ENCODE results near the gene ADAMTS7. TPM values are rescaled to one million over a fixed set of nuclear protein-coding genes. Genes with fewer than 3 reads are reported as not detected.
A peak's percentile ranks its signal among the peaks of the same experiment; 100 is the strongest.

ADAMTS7 gene
- total RNA-seq, 5 donors from 2014 or later (not counting 1 experiment from before 2014, with no cell fraction given): 0.79 to 2.3 (median 1.0) TPM; not detected in 2

GRCh38 chr15:78810362-78811123 lies 721 bp downstream of the ADAMTS7 start:
- peaks cover 36 to 53% of the 10 kb centered on the region in 2 donors for H3K27me3 Mint-ChIP-seq
- ChIA-PET POLR2A (no interaction called here), CTCF (no interaction called here)
- peak overlapping the region; percentile 71 to 74 (median 73) for H3K4me3 Mint-ChIP-seq
- peak in 4 of 35 experiments; percentile 2 to 20 (median 8) for DNase-seq
- Histone ChIP-seq H3K36me3 (ENCODE audit: control insufficient read depth in 2 of 2, extremely low read depth in 1 of 2, insufficient read depth in 1 of 2, low read length in 1 of 2) (no peaks in the 10 kb centered on the region), H3K4me3 (ENCODE audit: control insufficient read depth in 1 of 2, extremely low read depth in 1 of 2, low read length in 1 of 2) (peak overlapping the region; percentile 43 to 61), H3K4me1 (ENCODE audit: control insufficient read depth in 1 of 2, extremely low read depth in 1 of 2, insufficient read depth in 2 of 2, low read length in 2 of 2) (peaks cover 0 to 18% of the 10 kb centered on the region in 2 experiments), H3K27me3 (replicated peaks in 1 of 2; ENCODE audit: control insufficient read depth in 2 of 2, extremely low read depth in 1 of 2, insufficient read depth in 2 of 2, low read length in 1 of 2) (peaks cover 0 to 52% of the 10 kb centered on the region in 2 experiments), H3K9me3 (peaks cover 3% of the 10 kb centered on the region), H3K27ac (ENCODE audit: low read length) (no peak overlapping the region)
- H3K36me3 Mint-ChIP-seq: no peaks in the 10 kb centered on the region
- ATAC-seq (replicated peaks in 1 of 4): peak; percentile 10 to 40 (median 22)
- no peak overlapping the region for H3K27ac Mint-ChIP-seq
- WGBS (ENCODE audit: insufficient coverage): 5% methylated on average over 73 of the region's 76 CpGs
- peaks cover 0 to 8% (median 0%) of the 10 kb centered on the region in 3 donors for H3K9me3 Mint-ChIP-seq
- peaks cover 11 to 18% (median 16%) of the 10 kb centered on the region in 3 donors for H3K4me1 Mint-ChIP-seq

- Mint-ChIP-seq H3K27me3 (peaks cover 35 to 52% of the 10 kb centered on the region in 2 donors), H3K27ac (no peak overlapping the region), H3K36me3 (no peaks in the 10 kb centered on the region), H3K9me3 (peaks cover 0 to 8% (median 0%) of the 10 kb centered on the region in 3 donors), H3K4me1 (peaks cover 11 to 18% (median 16%) of the 10 kb centered on the region in 3 donors), H3K4me3 (peak overlapping the region; percentile 58 to 71 (median 64))
- Histone ChIP-seq H3K4me1 (ENCODE audit: control insufficient read depth in 1 of 2, extremely low read depth in 1 of 2, insufficient read depth in 2 of 2, low read length in 2 of 2) (peaks cover 0 to 18% of the 10 kb centered on the region in 2 experiments), H3K36me3 (ENCODE audit: control insufficient read depth in 2 of 2, extremely low read depth in 1 of 2, insufficient read depth in 1 of 2, low read length in 1 of 2) (no peaks in the 10 kb centered on the region), H3K27ac (ENCODE audit: low read length) (no peak overlapping the region), H3K27me3 (replicated peaks in 1 of 2; ENCODE audit: control insufficient read depth in 2 of 2, extremely low read depth in 1 of 2, insufficient read depth in 2 of 2, low read length in 1 of 2) (peaks cover 0 to 52% of the 10 kb centered on the region in 2 experiments), H3K4me3 (ENCODE audit: control insufficient read depth in 1 of 2, extremely low read depth in 1 of 2, low read length in 1 of 2) (no peak overlapping the region), H3K9me3 (peaks cover 3% of the 10 kb centered on the region)
- ATAC-seq (replicated peaks in 1 of 4): no peak
- CTCF ChIA-PET: interaction anchor here in 1 of 2 donors (0.5 kb wide), 1 partner anchor 1855 kb away, joined by 3 read pairs; no protein-coding TSS in a partner anchor
- WGBS (ENCODE audit: insufficient coverage): 43% methylated on average over 11 of the region's 11 CpGs
- POLR2A ChIA-PET: no interaction called here
- DNase-seq: no peak
These were observed 1.3 kb downstream of the ADAMTS7 start for GRCh38 chr15:78810003-78810361.

DNA sequence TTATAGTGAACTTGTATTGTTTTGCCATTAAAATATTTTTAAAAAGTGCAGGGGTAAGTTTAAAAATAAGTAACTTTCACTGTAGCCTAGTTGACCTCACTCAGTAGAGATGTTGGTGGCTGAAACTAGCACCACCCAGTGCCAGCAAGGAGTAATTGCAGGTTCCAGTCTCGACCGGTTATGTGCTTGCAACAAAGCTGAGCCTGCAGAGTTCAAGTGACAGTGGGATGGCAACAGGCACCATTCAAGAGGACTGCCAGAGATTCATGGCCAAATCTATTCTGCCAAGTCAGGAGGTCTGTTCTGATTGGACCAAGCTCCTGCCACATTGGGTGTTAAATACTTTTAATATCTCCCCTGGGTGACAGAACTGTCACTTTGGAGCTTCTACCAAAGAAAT lies 2.7 kb downstream of the ADAMTS7 start:
- peaks cover 0 to 42% of the 10 kb centered on the region in 2 experiments for H3K27me3 ChIP-seq (replicated peaks in 1 of 2; ENCODE audit: control insufficient read depth in 2 of 2, extremely low read depth in 1 of 2, insufficient read depth in 2 of 2, low read length in 1 of 2)
- no peak overlapping the region for H3K27ac Mint-ChIP-seq
- H3K36me3 Mint-ChIP-seq: no peaks in the 10 kb centered on the region
- peaks cover 0 to 18% of the 10 kb centered on the region in 2 experiments for H3K4me1 ChIP-seq (ENCODE audit: control insufficient read depth in 1 of 2, extremely low read depth in 1 of 2, insufficient read depth in 2 of 2, low read length in 2 of 2)
- WGBS (ENCODE audit: insufficient coverage): 64% methylated on average over 2 of the region's 2 CpGs
- H3K27me3 Mint-ChIP-seq: peaks cover 24 to 42% of the 10 kb centered on the region in 2 donors
- ChIA-PET POLR2A (interaction anchor here in 1 of 2 donors (0.6 kb wide), 1 partner anchor 65 kb away, joined by 4 read pairs; no protein-coding TSS in a partner anchor), CTCF (interaction anchor here in 1 of 2 donors (0.7 kb wide), 1 partner anchor 52 kb away, joined by 3 read pairs; no protein-coding TSS in a partner anchor)
- peak overlapping the region in 1 of 3 donors; percentile 24 for H3K4me3 Mint-ChIP-seq
- peaks cover 0 to 8% (median 0%) of the 10 kb centered on the region in 3 donors for H3K9me3 Mint-ChIP-seq
- peak in 1 of 35 experiments; percentile 41 for DNase-seq
- H3K36me3 ChIP-seq (ENCODE audit: control insufficient read depth in 2 of 2, extremely low read depth in 1 of 2, insufficient read depth in 1 of 2, low read length in 1 of 2): no peaks in the 10 kb centered on the region
- peaks cover 3% of the 10 kb centered on the region for H3K9me3 ChIP-seq
- ATAC-seq (replicated peaks in 1 of 4): peak in 1 of 4 experiments; percentile 41
- H3K4me1 Mint-ChIP-seq: peaks cover 11 to 18% (median 16%) of the 10 kb centered on the region in 3 donors
- H3K27ac ChIP-seq (ENCODE audit: low read length): no peak overlapping the region
- H3K4me3 ChIP-seq (ENCODE audit: control insufficient read depth in 1 of 2, extremely low read depth in 1 of 2, low read length in 1 of 2): no peak overlapping the region

GRCh38 chr15:78807359-78807758 lies 3.9 kb downstream of the ADAMTS7 start:
- CTCF ChIA-PET: interaction anchor here in 1 of 2 donors (0.6 kb wide), 1 partner anchor 158 kb away, joined by 4 read pairs; no protein-coding TSS in a partner anchor

GRCh38 chr15:78804391-78804792 lies 6.9 kb downstream of the ADAMTS7 start:
- H3K4me3 ChIP-seq (ENCODE audit: control insufficient read depth in 1 of 2, extremely low read depth in 1 of 2, low read length in 1 of 2): no peak overlapping the region
- H3K9me3 ChIP-seq: peaks cover 3% of the 10 kb centered on the region
- Mint-ChIP-seq H3K27ac (no peak overlapping the region), H3K4me1 (no peaks in the 10 kb centered on the region), H3K27me3 (peaks cover 4 to 12% of the 10 kb centered on the region in 2 donors), H3K4me3 (no peak overlapping the region), H3K9me3 (peaks cover 0 to 8% (median 0%) of the 10 kb centered on the region in 3 donors), H3K36me3 (no peaks in the 10 kb centered on the region)
- no peaks in the 10 kb centered on the region for H3K36me3 ChIP-seq (ENCODE audit: control insufficient read depth in 2 of 2, extremely low read depth in 1 of 2, insufficient read depth in 1 of 2, low read length in 1 of 2)
- 86% methylated on average over 14 of the region's 14 CpGs for WGBS (ENCODE audit: insufficient coverage)
- ChIA-PET POLR2A (no interaction called here), CTCF (no interaction called here)
- DNase-seq (no peak), ATAC-seq (replicated peaks in 1 of 4) (no peak)
- no peaks in the 10 kb centered on the region for H3K4me1 ChIP-seq (ENCODE audit: control insufficient read depth in 1 of 2, extremely low read depth in 1 of 2, insufficient read depth in 2 of 2, low read length in 2 of 2)
- H3K27me3 ChIP-seq (replicated peaks in 1 of 2; ENCODE audit: control insufficient read depth in 2 of 2, extremely low read depth in 1 of 2, insufficient read depth in 2 of 2, low read length in 1 of 2): peaks cover 0 to 6% of the 10 kb centered on the region in 2 experiments
- no peak overlapping the region for H3K27ac ChIP-seq (ENCODE audit: low read length)

More at GRCh38 chr15:78807359-78807758, 3.9 kb downstream of the ADAMTS7 start:
- POLR2A ChIA-PET: interaction anchor here in 1 of 2 donors (0.7 kb wide), 1 partner anchor 424 kb away, joined by 4 read pairs; no protein-coding TSS in a partner anchor
- Histone ChIP-seq H3K27me3 (replicated peaks in 1 of 2; ENCODE audit: control insufficient read depth in 2 of 2, extremely low read depth in 1 of 2, insufficient read depth in 2 of 2, low read length in 1 of 2) (peaks cover 0 to 31% of the 10 kb centered on the region in 2 experiments), H3K4me3 (ENCODE audit: control insufficient read depth in 1 of 2, extremely low read depth in 1 of 2, low read length in 1 of 2) (no peak overlapping the region), H3K4me1 (ENCODE audit: control insufficient read depth in 1 of 2, extremely low read depth in 1 of 2, insufficient read depth in 2 of 2, low read length in 2 of 2) (peaks cover 0 to 18% of the 10 kb centered on the region in 2 experiments), H3K36me3 (ENCODE audit: control insufficient read depth in 2 of 2, extremely low read depth in 1 of 2, insufficient read depth in 1 of 2, low read length in 1 of 2) (no peaks in the 10 kb centered on the region), H3K9me3 (peaks cover 3% of the 10 kb centered on the region), H3K27ac (ENCODE audit: low read length) (no peak overlapping the region)
- Mint-ChIP-seq H3K27ac (no peak overlapping the region), H3K4me1 (peaks cover 8 to 11% (median 10%) of the 10 kb centered on the region in 3 donors), H3K36me3 (no peaks in the 10 kb centered on the region), H3K9me3 (peaks cover 0 to 8% (median 0%) of the 10 kb centered on the region in 3 donors), H3K27me3 (peaks cover 15 to 32% of the 10 kb centered on the region in 2 donors), H3K4me3 (no peak overlapping the region)
- ATAC-seq (replicated peaks in 1 of 4): no peak
- no CpG with 5 or more reads among the region's 2 CpGs for WGBS (ENCODE audit: insufficient coverage)
- no peak for DNase-seq

DNA sequence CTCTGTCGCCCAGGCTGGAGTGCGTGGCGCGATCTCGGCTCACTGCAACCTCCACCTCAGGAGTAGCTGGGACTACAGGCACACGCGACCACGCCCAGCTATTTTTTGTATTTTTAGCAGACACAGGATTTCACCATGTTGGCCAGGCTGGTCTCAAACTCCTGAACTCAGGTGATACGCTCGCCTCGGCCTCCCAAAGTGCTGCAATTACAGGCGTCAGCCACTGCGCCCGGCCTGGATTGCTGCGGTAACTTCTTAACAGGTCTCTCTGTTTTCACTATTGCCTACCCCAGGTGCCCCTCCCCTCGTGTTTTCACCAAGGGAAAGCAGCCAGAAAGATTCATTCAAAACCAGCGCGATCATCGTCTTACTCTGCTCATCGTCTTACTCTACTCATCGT lies 10.5 kb downstream of the ADAMTS7 start:
- Mint-ChIP-seq H3K4me1 (no peaks in the 10 kb centered on the region), H3K4me3 (no peak overlapping the region), H3K27ac (no peak overlapping the region), H3K36me3 (no peaks in the 10 kb centered on the region), H3K27me3 (no peaks in the 10 kb centered on the region), H3K9me3 (no peaks in the 10 kb centered on the region)
- ATAC-seq (replicated peaks in 1 of 4) (no peak), DNase-seq (no peak)
- H3K27me3 ChIP-seq (replicated peaks in 1 of 2; ENCODE audit: control insufficient read depth in 2 of 2, extremely low read depth in 1 of 2, insufficient read depth in 2 of 2, low read length in 1 of 2): peaks cover 0 to 2% of the 10 kb centered on the region in 2 experiments
- no peaks in the 10 kb centered on the region for H3K9me3 ChIP-seq
- ChIA-PET CTCF (no interaction called here), POLR2A (no interaction called here)
- no peaks in the 10 kb centered on the region for H3K36me3 ChIP-seq (ENCODE audit: control insufficient read depth in 2 of 2, extremely low read depth in 1 of 2, insufficient read depth in 1 of 2, low read length in 1 of 2)
- no peak overlapping the region for H3K4me3 ChIP-seq (ENCODE audit: control insufficient read depth in 1 of 2, extremely low read depth in 1 of 2, low read length in 1 of 2)
- no peaks in the 10 kb centered on the region for H3K4me1 ChIP-seq (ENCODE audit: control insufficient read depth in 1 of 2, extremely low read depth in 1 of 2, insufficient read depth in 2 of 2, low read length in 2 of 2)
- WGBS (ENCODE audit: insufficient coverage): 92% methylated on average over 21 of the region's 21 CpGs
- no peak overlapping the region for H3K27ac ChIP-seq (ENCODE audit: low read length)
